ENCODE data around the gene UBAP1. TPM values are rescaled to one million over a fixed set of nuclear protein-coding genes. Genes with fewer than 3 reads are reported as not detected.
A peak's percentile ranks its signal among the peaks of the same experiment; 100 is the strongest.

Gene UBAP1
- total and polyA plus RNA-seq, 4 experiments from 2014 or later = 34.8 to 58.8 (median 46.9) TPM

GRCh38 chr9:34143116-34143515, 35.7 kb upstream of the UBAP1 start:
- H3K4me1 Mint-ChIP-seq = peaks cover 0 to 4% (median 2%) of the 10 kb centered on the region in 4 donors
- intact Hi-C loops (cut with micrococcal nuclease) = no loop called here

GRCh38 chr9:34145165-34145564, 33.7 kb upstream of the UBAP1 start:
- Mint-ChIP-seq H3K4me1 (no peaks in the 10 kb centered on the region), H3K4me3 (no peak overlapping the region), H3K36me3 (no peaks in the 10 kb centered on the region), H3K27me3 (no peaks in the 10 kb centered on the region), H3K9me3 (peaks cover 0 to 2% (median 0%) of the 10 kb centered on the region in 8 donors), H3K27ac (no peak overlapping the region)
- Histone ChIP-seq H3K4me3 (ENCODE audit: low read length in 2 of 2) (no peak overlapping the region), H3K36me3 (ENCODE audit: insufficient read depth, low read length) (no peaks in the 10 kb centered on the region), H3K27me3 (ENCODE audit: insufficient read depth, low read length) (no peaks in the 10 kb centered on the region), H3K27ac (ENCODE audit: low read depth, low read length) (no peak overlapping the region), H3K4me1 (ENCODE audit: insufficient read depth, low read length) (no peaks in the 10 kb centered on the region), H3K9me3 (ENCODE audit: control insufficient read depth in 1 of 2, low read length in 2 of 2) (no peaks in the 10 kb centered on the region)
- intact Hi-C loops (cut with micrococcal nuclease) = no loop called here
- ChIA-PET POLR2A (ENCODE audit: partially characterized antibody) (no interaction called here), CTCF (ENCODE audit: partially characterized antibody) (interaction anchor here (0.7 kb wide), 1 partner anchor 34 kb away, joined by 3 read pairs; the partner anchor contains the start of gene UBAP1)
- DNase-seq = no peak

More at GRCh38 chr9:34143116-34143515, 35.7 kb upstream of the UBAP1 start:
- H3K27ac ChIP-seq (ENCODE audit: low read depth, low read length) = no peak overlapping the region
- no peak overlapping the region for H3K4me3 ChIP-seq (ENCODE audit: low read length in 2 of 2)
- ChIA-PET CTCF (ENCODE audit: partially characterized antibody) (interaction anchor here (0.7 to 1.5 kb wide), 2 partner anchors 110 to 475 kb away, joined by 3 to 4 read pairs; no protein-coding TSS in a partner anchor), POLR2A (ENCODE audit: partially characterized antibody) (no interaction called here)
- Mint-ChIP-seq H3K4me3 (no peak overlapping the region), H3K27ac (no peak overlapping the region), H3K27me3 (no peaks in the 10 kb centered on the region), H3K9me3 (peaks cover 0 to 2% (median 0%) of the 10 kb centered on the region in 8 donors), H3K36me3 (no peaks in the 10 kb centered on the region)
- H3K27me3 ChIP-seq (ENCODE audit: insufficient read depth, low read length) = no peaks in the 10 kb centered on the region
- no peaks in the 10 kb centered on the region for H3K36me3 ChIP-seq (ENCODE audit: insufficient read depth, low read length)
- H3K4me1 ChIP-seq (ENCODE audit: insufficient read depth, low read length) = peaks cover 9% of the 10 kb centered on the region
- no peak for DNase-seq
- H3K9me3 ChIP-seq (ENCODE audit: control insufficient read depth in 1 of 2, low read length in 2 of 2) = no peaks in the 10 kb centered on the region

DNA sequence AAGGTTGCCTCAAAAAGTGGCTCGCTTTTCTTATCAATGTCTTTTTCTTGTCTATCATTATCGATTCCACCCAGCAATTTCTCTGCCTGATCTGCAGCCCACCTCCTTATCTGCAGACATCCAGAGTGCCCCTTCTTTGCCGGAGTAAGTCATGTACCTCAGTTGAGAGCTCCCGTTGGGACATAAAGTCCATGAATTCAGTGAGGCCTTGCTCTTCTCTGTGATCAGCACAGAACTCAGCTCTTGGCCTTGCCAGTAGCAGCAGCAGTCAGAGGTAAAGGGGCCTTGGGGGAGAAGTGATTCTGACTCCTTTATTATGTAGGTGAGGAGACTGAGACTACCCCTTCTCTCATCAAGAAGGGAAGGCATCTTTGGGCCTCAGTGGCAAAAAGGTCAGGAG, 27.4 kb upstream of the UBAP1 start:
- no peaks in the 10 kb centered on the region for H3K36me3 Mint-ChIP-seq
- intact Hi-C loops (cut with micrococcal nuclease) = no loop called here
- H3K4me1 ChIP-seq (ENCODE audit: insufficient read depth, low read length) = no peaks in the 10 kb centered on the region
- H3K9me3 Mint-ChIP-seq = no peaks in the 10 kb centered on the region
- H3K27me3 ChIP-seq (ENCODE audit: insufficient read depth, low read length) = no peaks in the 10 kb centered on the region
- no peaks in the 10 kb centered on the region for H3K9me3 ChIP-seq (ENCODE audit: control insufficient read depth in 1 of 2, low read length in 2 of 2)
- ChIA-PET POLR2A (ENCODE audit: partially characterized antibody) (no interaction called here), CTCF (ENCODE audit: partially characterized antibody) (no interaction called here)
- H3K4me3 Mint-ChIP-seq = no peak overlapping the region
- H3K4me1 Mint-ChIP-seq = no peaks in the 10 kb centered on the region
- no peaks in the 10 kb centered on the region for H3K36me3 ChIP-seq (ENCODE audit: insufficient read depth, low read length)
- peaks cover 0 to 1% of the 10 kb centered on the region in 2 donors for H3K27me3 Mint-ChIP-seq
- H3K27ac Mint-ChIP-seq = no peak overlapping the region
- no peak overlapping the region for H3K4me3 ChIP-seq (ENCODE audit: low read length in 2 of 2)
- H3K27ac ChIP-seq (ENCODE audit: low read depth, low read length) = no peak overlapping the region
- DNase-seq = no peak

DNA sequence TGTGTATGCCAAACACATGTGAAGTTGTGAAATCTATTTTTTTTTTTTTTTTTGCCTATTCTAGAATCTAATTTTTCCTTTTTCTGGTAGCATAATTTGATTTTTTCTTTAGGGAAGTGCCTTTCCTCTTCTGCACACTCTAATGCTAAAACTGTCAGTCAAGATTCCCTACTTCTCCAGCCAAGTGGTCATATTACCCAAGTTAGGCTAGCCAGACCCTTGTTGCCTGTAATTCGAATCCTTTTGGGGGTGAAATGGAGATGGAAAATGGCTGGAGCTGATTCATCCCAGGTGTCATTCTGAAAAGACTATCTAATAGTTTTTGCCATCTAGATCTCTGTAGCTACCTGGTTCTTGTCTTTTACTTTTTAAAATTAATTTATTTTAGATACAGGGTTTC, 24.8 kb upstream of the UBAP1 start:
- no peaks in the 10 kb centered on the region for H3K36me3 Mint-ChIP-seq
- ChIA-PET CTCF (ENCODE audit: partially characterized antibody) (interaction anchor here (0.8 to 1.1 kb wide), 2 partner anchors 63 to 99 kb away, joined by 3 to 4 read pairs; no protein-coding TSS in a partner anchor), POLR2A (ENCODE audit: partially characterized antibody) (no interaction called here)
- no peak overlapping the region for H3K4me3 Mint-ChIP-seq
- peaks cover 0 to 1% of the 10 kb centered on the region in 2 donors for H3K27me3 Mint-ChIP-seq
- H3K36me3 ChIP-seq (ENCODE audit: insufficient read depth, low read length) = no peaks in the 10 kb centered on the region
- H3K27ac Mint-ChIP-seq = no peak overlapping the region
- intact Hi-C loops (cut with micrococcal nuclease) = no loop called here
- H3K27ac ChIP-seq (ENCODE audit: low read depth, low read length) = no peak overlapping the region
- no peaks in the 10 kb centered on the region for H3K9me3 Mint-ChIP-seq
- no peaks in the 10 kb centered on the region for H3K4me1 ChIP-seq (ENCODE audit: insufficient read depth, low read length)
- H3K9me3 ChIP-seq (ENCODE audit: control insufficient read depth in 1 of 2, low read length in 2 of 2) = no peaks in the 10 kb centered on the region
- no peak for DNase-seq
- no peak overlapping the region for H3K4me3 ChIP-seq (ENCODE audit: low read length in 2 of 2)
- H3K27me3 ChIP-seq (ENCODE audit: insufficient read depth, low read length) = no peaks in the 10 kb centered on the region
- H3K4me1 Mint-ChIP-seq = no peaks in the 10 kb centered on the region

- Mint-ChIP-seq H3K9me3 (no peaks in the 10 kb centered on the region), H3K27ac (peak overlapping the region in 1 of 7 donors; percentile 45), H3K4me1 (no peaks in the 10 kb centered on the region), H3K27me3 (peaks cover 0 to 1% of the 10 kb centered on the region in 2 donors), H3K4me3 (no peak overlapping the region), H3K36me3 (no peaks in the 10 kb centered on the region)
- Histone ChIP-seq H3K27me3 (ENCODE audit: insufficient read depth, low read length) (no peaks in the 10 kb centered on the region), H3K9me3 (ENCODE audit: control insufficient read depth in 1 of 2, low read length in 2 of 2) (no peaks in the 10 kb centered on the region), H3K4me1 (ENCODE audit: insufficient read depth, low read length) (no peaks in the 10 kb centered on the region), H3K4me3 (ENCODE audit: low read length in 2 of 2) (no peak overlapping the region), H3K27ac (ENCODE audit: low read depth, low read length) (no peak overlapping the region), H3K36me3 (ENCODE audit: insufficient read depth, low read length) (no peaks in the 10 kb centered on the region)
- ChIA-PET POLR2A (ENCODE audit: partially characterized antibody) (no interaction called here), CTCF (ENCODE audit: partially characterized antibody) (no interaction called here)
- intact Hi-C loops (cut with micrococcal nuclease) = no loop called here
- DNase-seq = no peak
These were observed 21.5 kb upstream of the UBAP1 start for GRCh38 chr9:34157318-34157717.

- Histone ChIP-seq H3K36me3 (ENCODE audit: insufficient read depth, low read length) (no peaks in the 10 kb centered on the region), H3K27ac (ENCODE audit: low read depth, low read length) (no peak overlapping the region), H3K4me3 (ENCODE audit: low read length in 2 of 2) (no peak overlapping the region), H3K9me3 (ENCODE audit: control insufficient read depth in 1 of 2, low read length in 2 of 2) (no peaks in the 10 kb centered on the region), H3K27me3 (ENCODE audit: insufficient read depth, low read length) (no peaks in the 10 kb centered on the region), H3K4me1 (ENCODE audit: insufficient read depth, low read length) (no peaks in the 10 kb centered on the region)
- no peak for DNase-seq
- Mint-ChIP-seq H3K36me3 (no peaks in the 10 kb centered on the region), H3K4me1 (no peaks in the 10 kb centered on the region), H3K9me3 (no peaks in the 10 kb centered on the region), H3K27ac (no peak overlapping the region), H3K4me3 (no peak overlapping the region), H3K27me3 (peaks cover 0 to 1% of the 10 kb centered on the region in 2 donors)
- ChIA-PET CTCF (ENCODE audit: partially characterized antibody) (no interaction called here), POLR2A (ENCODE audit: partially characterized antibody) (interaction anchor here (1.5 kb wide), 1 partner anchor 21 kb away, joined by 3 read pairs; the partner anchor contains the start of gene UBAP1)
- intact Hi-C loops (cut with micrococcal nuclease) = no loop called here
These were observed 20.9 kb upstream of the UBAP1 start for GRCh38 chr9:34157898-34158297.

GRCh38 chr9:34158362-34158869, 20.4 kb upstream of the UBAP1 start:
- no peaks in the 10 kb centered on the region for H3K4me1 ChIP-seq (ENCODE audit: insufficient read depth, low read length)
- intact Hi-C loops (cut with micrococcal nuclease) = no loop called here
- Mint-ChIP-seq H3K4me1 (no peaks in the 10 kb centered on the region), H3K9me3 (no peaks in the 10 kb centered on the region), H3K27ac (no peak overlapping the region), H3K36me3 (no peaks in the 10 kb centered on the region), H3K4me3 (no peak overlapping the region), H3K27me3 (peaks cover 0 to 1% of the 10 kb centered on the region in 2 donors)
- ChIA-PET CTCF (ENCODE audit: partially characterized antibody) (no interaction called here), POLR2A (ENCODE audit: partially characterized antibody) (interaction anchor here (1.5 kb wide), 1 partner anchor 20 kb away, joined by 3 read pairs; the partner anchor contains the start of gene UBAP1)
- no peak overlapping the region for H3K27ac ChIP-seq (ENCODE audit: low read depth, low read length)
- no peaks in the 10 kb centered on the region for H3K27me3 ChIP-seq (ENCODE audit: insufficient read depth, low read length)
- DNase-seq = no peak
- H3K9me3 ChIP-seq (ENCODE audit: control insufficient read depth in 1 of 2, low read length in 2 of 2) = no peaks in the 10 kb centered on the region
- no peaks in the 10 kb centered on the region for H3K36me3 ChIP-seq (ENCODE audit: insufficient read depth, low read length)
- no peak overlapping the region for H3K4me3 ChIP-seq (ENCODE audit: low read length in 2 of 2)

Data from CD4-positive, alpha-beta memory T cell (primary cell).